Measurements from ENCODE around the gene P2RX1. TPM values are rescaled to one million over a fixed set of nuclear protein-coding genes. Genes with fewer than 3 reads are reported as not detected.

P2RX1 gene
- total RNA-seq, 1 experiment from 2014 or later = not detected

DNA sequence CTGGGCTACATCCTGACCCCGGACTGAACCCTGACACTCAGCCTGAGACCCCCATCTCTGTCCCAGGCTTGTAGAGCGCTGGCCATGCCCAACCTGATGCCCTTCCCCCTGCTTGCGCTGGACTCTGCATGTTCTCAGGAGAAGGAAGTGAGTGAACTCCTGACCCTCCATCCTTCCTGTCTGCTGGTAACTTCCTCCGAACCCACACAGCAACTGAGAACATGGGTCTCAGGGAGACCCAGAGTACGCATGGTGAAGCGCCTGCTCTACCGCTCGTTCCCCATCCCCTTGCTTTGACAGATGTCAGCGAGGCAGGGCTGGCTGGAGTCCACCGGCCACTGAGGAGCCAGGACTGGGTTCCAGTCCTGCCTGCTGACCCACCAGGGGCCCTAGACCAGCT, 29.5 kb downstream of the P2RX1 start:
- Histone ChIP-seq H3K4me1 (ENCODE audit: insufficient read depth, low read length) (peaks cover 2% of the 10 kb centered on the region; the same call in 1 of the 2 replicates), H3K27me3 (ENCODE audit: insufficient read depth, low read length) (no peaks in the 10 kb centered on the region), H3K27ac (ENCODE audit: insufficient read length, low read depth, low read length) (no peak overlapping the region), H4K20me1 (ENCODE audit: control insufficient read depth, insufficient read depth, insufficient read length) (no peaks in the 10 kb centered on the region), H4K5ac (ENCODE audit: insufficient read length, low read depth, low read length) (no peak overlapping the region), H3T11ph (ENCODE audit: low read length) (no peak overlapping the region), H3K4me2 (ENCODE audit: insufficient read depth, insufficient read length, low read length) (no peak overlapping the region), H2AFZ (ENCODE audit: low read length) (no peak overlapping the region), H3K4ac (ENCODE audit: low read depth, low read length) (no peak overlapping the region), H3K9me3 (ENCODE audit: control insufficient read depth, low read depth, low read length) (no peaks in the 10 kb centered on the region), H3K23me2 (ENCODE audit: insufficient read length, low read depth, low read length, poor library complexity, severe bottlenecking) (peaks cover 1% of the 10 kb centered on the region), H3K56ac (ENCODE audit: insufficient read length, low read depth, low read length) (no peak overlapping the region), H3K18ac (ENCODE audit: insufficient read length, low read depth, low read length) (no peak overlapping the region), H3K79me2 (ENCODE audit: insufficient read depth, low read length) (no peaks in the 10 kb centered on the region), H2BK120ac (ENCODE audit: low read depth, low read length, poor library complexity, severe bottlenecking) (no peak overlapping the region), H3K9ac (ENCODE audit: extremely low read depth, insufficient read length, low read length) (no peak overlapping the region), H3K79me1 (ENCODE audit: insufficient read depth, low read depth, low read length, poor library complexity, severe bottlenecking) (no peaks in the 10 kb centered on the region), H3K23ac (ENCODE audit: insufficient read length, low read depth, low read length) (no peak overlapping the region), H4K91ac (ENCODE audit: insufficient read length, low read depth, low read length) (no peak overlapping the region), H2BK12ac (ENCODE audit: insufficient read length, low read depth, low read length) (no peak overlapping the region), H3K14ac (ENCODE audit: insufficient read depth, low read length) (no peak overlapping the region; the same call in 1 of the 2 replicates), H2BK5ac (ENCODE audit: insufficient read length, low read length) (no peak overlapping the region), H4K8ac (replicated peaks; ENCODE audit: insufficient read length, low read depth, low read length) (no peak overlapping the region), H2BK15ac (ENCODE audit: low read depth, low read length) (no peak overlapping the region), H2BK20ac (ENCODE audit: low read depth, low read length, poor library complexity, severe bottlenecking) (no peak overlapping the region), H2AK5ac (ENCODE audit: insufficient read length, low read length) (no peak overlapping the region)
- no peak for TF ChIP-seq CTCF (conservative IDR thresholded peaks at IDR 0.05)
- Mint-ChIP-seq H3K4me1 (peaks cover 21 to 40% of the 10 kb centered on the region in 2 experiments), H3K27ac (no peak overlapping the region), H3K4me3 (no peak overlapping the region), H3K9me3 (no peaks in the 10 kb centered on the region), H3K36me3 (ENCODE audit: insufficient read depth in 1 of 3, low read depth in 3 of 3) (peaks cover 0 to 7% (median 1%) of the 10 kb centered on the region in 3 experiments; a peak in 4 of 7 replicates), H3K27me3 (ENCODE audit: low read depth) (peaks cover 8% of the 10 kb centered on the region)
- WGBS (ENCODE audit: extremely low coverage, insufficient read length, low lambda C conversion rate) = no CpG with 5 or more reads among the region's 10 CpGs
- no peak for DNase-seq
